HG03097 (cell line): ENCODE measurements around the gene PTPRG.

Experiments
- ATAC-seq: cut with Tn5 transposase; IDR thresholded peaks from one replicate; pipeline ENCODE4 v1.9.1; 2021; ENCODE audit not compliant: unreplicated experiment, low FRiP score

PTPRG gene

GRCh38 chr3:61875976-61876671 is 314.8 kb downstream of the PTPRG start:
- no peak for ATAC-seq

- ATAC-seq = no peak
Measured at GRCh38 chr3:61876797-61877196, 315.4 kb downstream of the PTPRG start.

DNA sequence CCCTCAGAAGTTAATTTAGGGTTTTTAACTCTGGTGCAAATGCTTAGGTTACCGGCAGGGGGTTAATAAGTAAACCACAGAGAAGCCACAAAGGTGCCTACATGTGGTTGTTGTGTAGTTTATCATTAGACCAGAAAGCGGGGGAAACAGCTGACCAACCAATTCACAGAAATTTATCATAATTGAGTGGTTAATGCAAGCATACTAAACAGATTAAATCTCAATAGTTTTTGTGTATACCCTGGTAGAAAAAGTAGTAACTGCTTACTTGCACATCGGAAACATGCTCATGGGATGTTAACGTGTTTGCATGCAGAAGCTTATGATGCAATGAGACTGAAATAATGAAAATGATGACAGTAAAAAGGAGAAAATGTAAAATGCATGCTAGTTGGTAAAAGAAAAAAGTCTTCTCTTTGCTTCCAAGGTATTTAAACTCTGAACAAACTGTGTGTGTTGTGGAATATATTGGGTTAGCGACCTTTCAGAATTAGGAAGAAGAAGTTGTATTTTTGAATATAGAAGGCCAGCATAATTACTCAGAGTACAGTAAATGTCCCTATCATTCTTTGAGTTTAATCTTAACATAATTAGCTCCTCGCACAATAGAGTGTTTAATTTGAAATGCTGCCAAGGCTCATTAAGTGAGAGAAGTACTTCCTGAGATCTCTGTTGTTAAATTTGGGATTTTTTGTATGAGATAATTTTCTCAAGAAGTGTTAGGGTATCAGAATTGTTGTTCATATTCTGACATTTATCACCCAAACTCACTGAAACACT is 316.2 kb downstream of the PTPRG start:
- ATAC-seq = peak; percentile 94

DNA sequence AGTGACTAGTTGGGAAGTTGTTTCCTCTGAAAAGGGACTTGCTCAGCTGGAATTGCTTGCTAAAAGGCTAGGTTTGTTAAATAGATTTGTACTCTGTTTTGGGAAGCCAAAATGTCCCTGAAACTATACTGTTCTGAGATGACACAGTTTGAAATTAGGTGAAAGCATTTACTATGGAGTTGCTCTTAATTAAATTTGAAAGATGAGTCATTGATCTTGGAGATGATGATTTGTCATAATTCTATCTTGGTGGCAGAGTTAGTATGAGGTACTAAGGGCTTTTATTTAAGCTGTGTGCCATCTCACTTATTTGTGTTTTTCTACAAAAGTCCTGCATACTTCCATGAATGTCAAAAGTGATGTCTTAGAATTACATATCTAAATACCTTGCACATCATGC is 320.9 kb downstream of the PTPRG start:
- no peak for ATAC-seq

- ATAC-seq = no peak
Measured at GRCh38 chr3:61884794-61885193, 323.4 kb downstream of the PTPRG start.

GRCh38 chr3:61885414-61885813 is 324.0 kb downstream of the PTPRG start:
- no peak for ATAC-seq

GRCh38 chr3:61887206-61887605 is 325.8 kb downstream of the PTPRG start:
- ATAC-seq = no peak

- no peak for ATAC-seq
Measured at GRCh38 chr3:61889259-61889658, 327.9 kb downstream of the PTPRG start.

GRCh38 chr3:61890167-61890566 is 328.8 kb downstream of the PTPRG start:
- ATAC-seq = no peak

DNA sequence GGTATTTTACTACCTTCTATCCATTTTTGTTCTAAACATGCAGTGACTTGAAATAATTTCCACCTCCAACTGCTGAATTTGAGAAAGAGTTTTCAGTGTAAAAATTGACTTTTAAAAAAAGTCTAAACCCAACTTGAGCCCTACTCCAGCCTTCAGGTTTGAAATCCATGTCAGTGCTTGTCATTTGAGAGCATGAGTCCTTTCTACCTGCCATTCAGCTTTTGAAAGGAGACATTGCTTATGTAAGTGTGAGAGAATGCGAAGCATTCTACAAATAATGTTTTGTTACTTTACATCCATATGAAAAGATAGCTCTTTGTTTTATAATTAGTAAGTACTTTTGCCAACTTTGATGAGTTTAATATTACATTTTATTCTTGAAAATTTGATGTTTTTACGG is 329.2 kb downstream of the PTPRG start:
- no peak for ATAC-seq

GRCh38 chr3:61892891-61893290 is 331.5 kb downstream of the PTPRG start:
- ATAC-seq = no peak

DNA sequence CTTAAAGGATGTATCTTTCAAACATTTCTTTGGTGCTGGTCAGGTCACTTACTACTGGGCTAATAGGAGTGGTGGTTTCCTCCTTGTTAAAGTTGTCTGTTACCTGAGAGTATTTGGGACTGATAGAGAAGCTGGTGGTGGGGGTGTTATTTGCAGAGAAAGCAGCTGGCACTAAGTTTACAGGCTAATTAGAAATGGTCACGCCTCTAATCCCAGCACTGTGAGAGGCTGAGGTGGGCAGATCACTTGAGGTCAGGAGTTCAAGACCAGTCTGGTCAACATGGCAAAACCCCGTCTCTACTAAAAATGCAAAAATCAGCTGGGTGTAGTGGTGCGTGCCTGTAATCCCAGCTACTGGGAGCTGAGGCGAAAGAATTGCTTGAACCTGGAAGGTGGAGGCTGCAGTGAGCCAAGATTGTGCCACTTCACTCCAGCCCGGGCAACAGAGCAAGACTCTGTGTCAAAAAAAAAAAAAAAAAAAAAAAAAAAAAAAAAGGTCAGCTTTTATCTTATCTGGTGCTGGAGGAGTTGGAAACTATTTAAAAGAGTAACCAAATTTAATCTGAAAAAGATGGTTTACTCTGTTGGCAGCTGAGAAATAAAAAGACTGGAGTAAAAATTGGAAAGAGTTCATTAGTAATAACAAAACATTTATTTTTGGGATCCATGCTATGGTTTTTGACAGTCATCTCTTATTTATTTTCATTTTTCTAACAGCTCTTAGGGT is 332.6 kb downstream of the PTPRG start:
- ATAC-seq = no peak

GRCh38 chr3:61894988-61895935 is 333.9 kb downstream of the PTPRG start:
- peak; percentile 98 for ATAC-seq

DNA sequence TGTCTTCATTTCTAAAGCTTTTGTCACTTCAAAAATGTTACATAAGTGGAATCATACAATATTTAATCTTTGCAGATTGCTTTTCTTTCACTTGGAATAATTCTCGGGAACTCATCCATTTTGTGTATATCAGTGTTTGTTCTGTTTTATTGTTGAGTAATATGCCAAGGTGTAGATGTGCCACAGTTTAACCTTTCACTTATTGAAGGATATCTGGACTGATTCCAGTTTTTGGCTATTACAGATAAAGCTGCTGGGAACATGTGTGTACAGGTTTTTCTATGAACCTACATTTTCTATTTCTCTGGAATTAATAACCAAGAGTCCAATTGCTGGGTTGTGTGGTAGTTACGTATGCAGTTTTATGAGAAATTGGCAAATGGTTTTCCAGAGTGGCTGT is 334.9 kb downstream of the PTPRG start:
- ATAC-seq = no peak

- no peak for ATAC-seq
Measured at GRCh38 chr3:61897848-61898247, 336.5 kb downstream of the PTPRG start.

DNA sequence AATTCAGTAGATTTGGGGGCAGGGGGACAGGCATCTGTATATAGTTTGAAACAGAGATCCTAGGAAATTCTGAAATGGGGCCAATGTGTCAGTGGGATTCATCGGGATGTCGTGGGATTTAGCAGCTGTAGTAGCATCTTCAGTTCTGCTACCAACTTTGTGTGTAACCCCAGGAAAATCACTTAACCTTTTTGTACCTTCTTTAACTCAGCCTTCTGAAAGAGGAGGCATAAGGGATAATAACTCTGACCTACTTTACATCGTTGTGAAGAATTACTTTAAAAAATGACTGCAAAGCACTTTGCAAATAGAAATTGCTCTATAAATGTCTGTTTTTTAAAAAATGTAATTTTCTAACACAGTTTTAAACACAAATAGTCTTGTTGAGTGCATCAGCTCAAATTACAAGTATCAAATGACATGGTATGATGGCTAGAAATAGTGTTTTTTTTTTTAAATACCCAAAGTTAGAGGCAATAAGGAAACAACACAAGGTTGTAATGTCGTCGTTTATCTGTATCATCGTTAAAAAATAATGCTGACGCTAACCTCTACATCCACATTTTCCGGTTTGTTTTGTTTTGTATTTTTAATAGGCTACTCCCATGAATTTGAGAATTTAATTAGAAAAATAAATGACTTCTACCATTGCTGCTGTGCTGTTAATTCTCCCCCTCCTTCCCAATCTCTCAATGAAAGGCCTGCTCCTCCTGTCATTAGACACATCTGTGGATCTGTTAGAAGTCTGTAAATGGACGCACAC is 338.5 kb downstream of the PTPRG start:
- no peak for ATAC-seq

DNA sequence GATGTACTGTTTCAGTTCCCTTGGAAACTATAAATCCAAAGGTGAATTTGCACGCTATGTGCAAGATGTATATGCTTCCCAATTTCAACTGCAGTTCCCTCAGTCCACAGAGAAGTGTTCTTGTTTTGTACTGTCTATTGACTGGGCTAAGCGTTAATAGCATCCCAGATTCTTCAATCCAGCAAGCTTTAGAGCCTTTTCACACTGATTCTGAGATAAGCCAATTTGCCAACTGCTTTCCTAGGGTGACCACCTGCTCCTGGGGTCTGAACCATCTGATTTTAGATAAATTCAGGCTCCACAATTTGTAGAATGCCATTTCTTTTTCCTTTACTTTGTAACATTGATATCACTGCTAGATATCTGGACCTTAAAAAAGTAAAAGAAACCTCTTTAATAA is 340.1 kb downstream of the PTPRG start:
- no peak for ATAC-seq

- ATAC-seq = no peak
Measured at GRCh38 chr3:61901986-61902385, 340.6 kb downstream of the PTPRG start.

DNA sequence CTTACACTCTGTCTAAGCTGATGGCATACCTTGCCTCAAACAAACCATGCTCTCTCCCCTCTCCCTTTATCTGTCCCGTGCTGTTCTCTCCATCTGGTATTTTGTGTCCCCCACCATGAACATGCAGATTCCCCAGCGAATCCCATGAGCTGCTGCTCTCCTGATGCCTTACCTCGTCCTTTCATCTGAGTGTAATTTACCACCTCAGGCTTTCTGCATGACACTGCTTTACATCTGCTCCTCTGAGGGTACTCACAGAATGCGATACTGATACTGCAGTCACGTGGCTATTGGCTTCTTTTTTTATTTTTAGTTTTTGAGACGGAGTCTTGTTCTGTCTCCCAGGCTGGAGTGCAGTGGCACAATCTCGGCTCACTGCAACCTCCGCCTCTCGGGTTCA is 341.7 kb downstream of the PTPRG start:
- no peak for ATAC-seq
